ENCODE data around the gene DUSP10. TPM values are rescaled to one million over a fixed set of nuclear protein-coding genes. Genes with fewer than 3 reads are reported as not detected.

Gene DUSP10
- total RNA-seq, 6 experiments from 2014 or later: 7.7 to 22.3 (median 16.3) TPM

- TF ChIP-seq CTCF (IDR thresholded peaks at IDR 0.05) (no peak), POLR2A (IDR thresholded peaks at IDR 0.05) (no peak)
- WGBS (ENCODE audit: insufficient coverage, low coverage, low lambda C conversion rate, missing lambda C conversion rate): 57% methylated on average over 3 of the region's 3 CpGs
Measured at GRCh38 chr1:221725735-221726672, 15.9 kb downstream of the DUSP10 start.

GRCh38 chr1:221724931-221725605, 16.8 kb downstream of the DUSP10 start:
- intact Hi-C loops (cut with DNase I): no loop called here
- no peak for TF ChIP-seq POLR2A (IDR thresholded peaks at IDR 0.05)
- no peak for TF ChIP-seq CTCF (IDR thresholded peaks at IDR 0.05)
- Histone ChIP-seq H3K9me3 (no peaks in the 10 kb centered on the region), H3K27ac (no peak overlapping the region), H3K36me3 (no peaks in the 10 kb centered on the region), H3K27me3 (no peaks in the 10 kb centered on the region), H3K4me3 (no peak overlapping the region), H3K4me1 (peaks cover 0 to 75% (median 14%) of the 10 kb centered on the region in 4 donors)
- 63% methylated on average over 4 of the region's 4 CpGs for WGBS (ENCODE audit: insufficient coverage, low coverage, low lambda C conversion rate, missing lambda C conversion rate)
- DNase-seq (peak in 1 of 3 donors; percentile 40), ATAC-seq (peak; percentile 63 to 68 (median 67))

More at GRCh38 chr1:221725735-221726672, 15.9 kb downstream of the DUSP10 start:
- intact Hi-C loops (cut with DNase I): no loop called here
- no peaks in the 10 kb centered on the region for H3K9me3 ChIP-seq
- H3K27me3 ChIP-seq: no peaks in the 10 kb centered on the region
- ATAC-seq: peak in 1 of 4 donors; percentile 40
- no peak for DNase-seq
- H3K36me3 ChIP-seq: no peaks in the 10 kb centered on the region
- no peak overlapping the region for H3K4me3 ChIP-seq
- H3K27ac ChIP-seq: peak overlapping the region in 1 of 3 donors; percentile 21
- H3K4me1 ChIP-seq: peaks cover 0 to 75% (median 15%) of the 10 kb centered on the region in 4 donors

- ATAC-seq (no peak), DNase-seq (no peak)
- no peaks in the 10 kb centered on the region for H3K9me3 ChIP-seq
- H3K4me1 ChIP-seq: peaks cover 0 to 73% (median 12%) of the 10 kb centered on the region in 4 donors
- no peak overlapping the region for H3K4me3 ChIP-seq
- TF ChIP-seq CTCF (IDR thresholded peaks at IDR 0.05) (no peak), POLR2A (IDR thresholded peaks at IDR 0.05) (no peak)
- WGBS (ENCODE audit: insufficient coverage, low coverage, low lambda C conversion rate, missing lambda C conversion rate): 91% methylated on average over 3 of the region's 3 CpGs
- no peaks in the 10 kb centered on the region for H3K36me3 ChIP-seq
- no peaks in the 10 kb centered on the region for H3K27me3 ChIP-seq
- intact Hi-C loops (cut with DNase I): no loop called here
- no peak overlapping the region for H3K27ac ChIP-seq
Measured at GRCh38 chr1:221723848-221724236, 18.0 kb downstream of the DUSP10 start.

GRCh38 chr1:221723018-221723847, 18.7 kb downstream of the DUSP10 start:
- WGBS (ENCODE audit: insufficient coverage, low coverage, low lambda C conversion rate, missing lambda C conversion rate): no CpG with 5 or more reads among the region's 1 CpG
- intact Hi-C loops (cut with DNase I): no loop called here
- H3K27me3 ChIP-seq: no peaks in the 10 kb centered on the region
- H3K9me3 ChIP-seq: no peaks in the 10 kb centered on the region
- peaks cover 0 to 73% (median 12%) of the 10 kb centered on the region in 4 donors for H3K4me1 ChIP-seq
- TF ChIP-seq CTCF (IDR thresholded peaks at IDR 0.05) (no peak), POLR2A (IDR thresholded peaks at IDR 0.05) (no peak)
- no peak for ATAC-seq
- H3K36me3 ChIP-seq: no peaks in the 10 kb centered on the region
- no peak for DNase-seq
- H3K4me3 ChIP-seq: no peak overlapping the region
- no peak overlapping the region for H3K27ac ChIP-seq
